ENCODE measurements around the gene MUC13. TPM values are rescaled to one million over a fixed set of nuclear protein-coding genes. Genes with fewer than 3 reads are reported as not detected.

Gene MUC13
- total RNA-seq, 4 donors from 2014 or later, result 1.7 TPM; not detected in 3

DNA sequence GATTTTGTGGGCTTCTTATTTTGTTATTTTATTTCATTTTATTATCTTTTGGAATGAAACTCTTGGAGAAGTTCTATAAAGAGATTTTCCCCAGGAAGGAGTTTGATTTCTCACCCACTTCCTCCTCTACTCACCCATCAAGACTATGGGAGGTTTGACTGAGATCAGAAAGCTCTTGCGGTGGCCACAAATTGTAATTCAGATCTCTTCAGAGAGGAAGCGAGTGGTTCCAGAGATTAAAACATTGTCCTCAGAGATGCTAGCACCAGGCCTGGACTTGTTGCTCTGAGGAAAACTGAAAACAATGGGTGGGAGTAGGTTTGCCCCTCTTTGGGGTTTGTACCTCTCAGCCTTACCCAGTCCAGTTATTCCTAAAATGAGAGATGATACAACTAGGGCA lies 8.1 kb upstream of the MUC13 start:
- H3K4me1 ChIP-seq, result no peaks in the 10 kb centered on the region
- no peak for DNase-seq
- in situ Hi-C loops (cut with MboI; ENCODE audit: low sequenced_read_pairs in 4 of 4) (no loop called here), intact Hi-C loops (cut with DNase I; ENCODE audit: low total_unique reads) (no loop called here)
- no peaks in the 10 kb centered on the region for H3K9me3 ChIP-seq
- TF ChIP-seq POLR2A (IDR thresholded peaks at IDR 0.05), result no peak
- TF ChIP-seq, protein P1, sequence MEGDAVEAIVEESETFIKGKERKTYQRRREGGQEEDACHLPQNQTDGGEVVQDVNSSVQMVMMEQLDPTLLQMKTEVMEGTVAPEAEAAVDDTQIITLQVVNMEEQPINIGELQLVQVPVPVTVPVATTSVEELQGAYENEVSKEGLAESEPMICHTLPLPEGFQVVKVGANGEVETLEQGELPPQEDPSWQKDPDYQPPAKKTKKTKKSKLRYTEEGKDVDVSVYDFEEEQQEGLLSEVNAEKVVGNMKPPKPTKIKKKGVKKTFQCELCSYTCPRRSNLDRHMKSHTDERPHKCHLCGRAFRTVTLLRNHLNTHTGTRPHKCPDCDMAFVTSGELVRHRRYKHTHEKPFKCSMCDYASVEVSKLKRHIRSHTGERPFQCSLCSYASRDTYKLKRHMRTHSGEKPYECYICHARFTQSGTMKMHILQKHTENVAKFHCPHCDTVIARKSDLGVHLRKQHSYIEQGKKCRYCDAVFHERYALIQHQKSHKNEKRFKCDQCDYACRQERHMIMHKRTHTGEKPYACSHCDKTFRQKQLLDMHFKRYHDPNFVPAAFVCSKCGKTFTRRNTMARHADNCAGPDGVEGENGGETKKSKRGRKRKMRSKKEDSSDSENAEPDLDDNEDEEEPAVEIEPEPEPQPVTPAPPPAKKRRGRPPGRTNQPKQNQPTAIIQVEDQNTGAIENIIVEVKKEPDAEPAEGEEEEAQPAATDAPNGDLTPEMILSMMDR (IDR thresholded peaks at IDR 0.05 in 4 of 5, conservative IDR thresholded peaks at IDR 0.05 in 1 of 5), result no peak
- no peaks in the 10 kb centered on the region for H3K36me3 ChIP-seq
- no peaks in the 10 kb centered on the region for H3K27me3 ChIP-seq
- no peak overlapping the region for H3K4me3 ChIP-seq
- H3K27ac ChIP-seq, result no peak overlapping the region
- no peak for ATAC-seq

DNA sequence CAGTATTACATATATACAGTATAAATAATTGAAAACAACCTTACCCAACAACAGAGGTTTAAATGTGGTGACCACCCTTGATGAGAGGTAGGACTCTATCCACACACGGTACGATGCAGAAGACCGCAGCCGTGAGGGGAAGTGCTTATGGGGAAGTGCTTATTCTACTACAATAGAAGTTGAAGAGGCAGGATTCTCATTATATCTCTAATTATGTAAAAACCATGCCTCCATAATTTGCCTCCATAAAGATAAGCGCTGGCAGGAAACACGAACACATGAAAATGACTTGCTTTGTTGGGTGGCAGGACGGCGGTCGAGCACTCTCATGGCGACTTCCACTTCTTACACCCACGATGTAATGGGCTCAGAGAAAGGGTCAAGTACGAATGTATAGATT lies 7.2 kb upstream of the MUC13 start:
- Histone ChIP-seq H3K4me1 (no peaks in the 10 kb centered on the region), H3K27ac (no peak overlapping the region), H3K4me3 (no peak overlapping the region), H3K27me3 (no peaks in the 10 kb centered on the region), H3K36me3 (no peaks in the 10 kb centered on the region), H3K9me3 (no peaks in the 10 kb centered on the region)
- DNase-seq, result no peak
- ATAC-seq, result no peak
- intact Hi-C loops (cut with DNase I; ENCODE audit: low total_unique reads), result no loop called here
- no peak for TF ChIP-seq POLR2A (IDR thresholded peaks at IDR 0.05)
- TF ChIP-seq, protein P1 (IDR thresholded peaks at IDR 0.05 in 4 of 5, conservative IDR thresholded peaks at IDR 0.05 in 1 of 5), result no peak
- in situ Hi-C loops (cut with MboI; ENCODE audit: low sequenced_read_pairs in 4 of 4), result no loop called here

DNA sequence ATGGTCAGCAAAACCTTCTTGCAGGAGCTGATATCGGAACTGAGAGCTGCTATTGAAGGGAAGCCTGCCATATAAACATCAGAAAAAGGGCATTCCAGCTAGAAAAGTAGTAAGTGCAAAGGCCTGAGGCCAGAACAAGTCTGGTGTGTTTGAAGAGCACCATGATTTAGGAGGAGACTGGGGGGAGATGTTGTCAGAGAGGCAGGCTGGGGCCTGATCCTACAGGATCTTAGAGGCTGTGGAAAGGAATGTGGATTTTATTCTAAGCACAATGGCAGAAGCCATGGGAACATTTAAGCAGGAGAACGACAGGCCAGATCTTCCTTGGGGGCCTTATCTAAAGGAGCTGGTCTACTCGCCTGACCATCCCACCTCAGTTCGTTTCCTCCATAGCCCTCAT lies 5.1 kb upstream of the MUC13 start:
- in situ Hi-C loops (cut with MboI; ENCODE audit: low sequenced_read_pairs in 4 of 4) (no loop called here), intact Hi-C loops (cut with DNase I; ENCODE audit: low total_unique reads) (no loop called here)
- Histone ChIP-seq H3K4me3 (no peak overlapping the region), H3K27ac (no peak overlapping the region), H3K4me1 (no peaks in the 10 kb centered on the region), H3K27me3 (no peaks in the 10 kb centered on the region), H3K9me3 (no peaks in the 10 kb centered on the region), H3K36me3 (no peaks in the 10 kb centered on the region)
- DNase-seq (no peak), ATAC-seq (no peak)
- TF ChIP-seq POLR2A (IDR thresholded peaks at IDR 0.05), result no peak
- TF ChIP-seq, protein P1 (IDR thresholded peaks at IDR 0.05 in 4 of 5, conservative IDR thresholded peaks at IDR 0.05 in 1 of 5), result no peak

DNA sequence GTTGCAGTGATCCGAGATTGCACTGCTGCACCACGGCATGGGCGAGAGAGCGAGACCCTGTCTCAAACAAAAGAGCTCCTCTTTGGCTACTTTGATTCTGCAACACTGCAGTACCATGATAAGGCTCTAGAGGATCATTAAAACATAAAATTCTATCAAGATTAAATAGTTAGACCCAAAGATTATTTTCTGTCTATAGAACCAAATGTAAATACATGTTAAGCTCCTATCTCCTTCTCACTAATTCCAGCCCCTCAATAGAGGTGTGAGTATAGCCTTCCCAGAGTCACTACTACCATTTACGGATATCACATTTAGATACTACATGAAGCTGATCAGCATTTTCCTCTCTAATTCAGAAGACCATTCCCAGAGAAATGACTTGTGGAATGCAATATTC lies 4.3 kb upstream of the MUC13 start:
- in situ Hi-C loops (cut with MboI; ENCODE audit: low sequenced_read_pairs in 4 of 4) (no loop called here), intact Hi-C loops (cut with DNase I; ENCODE audit: low total_unique reads) (no loop called here)

DNA sequence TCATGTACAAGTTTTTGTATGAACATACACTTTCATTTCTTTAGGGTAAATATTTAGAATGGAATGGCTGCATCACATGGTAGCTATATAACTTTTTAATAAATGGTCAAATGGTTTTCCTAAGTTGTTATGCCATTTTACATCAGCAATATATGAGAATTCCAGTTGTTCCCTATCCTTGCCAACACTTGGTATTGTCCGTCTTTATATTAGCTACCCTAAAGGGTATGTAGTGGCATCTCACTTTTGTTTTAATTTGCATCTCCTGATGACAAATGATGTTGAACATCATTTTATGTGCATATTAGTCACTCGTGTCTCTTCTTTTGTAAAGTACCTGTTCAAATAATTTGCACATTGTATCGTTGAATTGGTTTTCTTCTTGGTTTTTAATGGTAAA lies 2.5 kb upstream of the MUC13 start:
- TF ChIP-seq, protein P1 (IDR thresholded peaks at IDR 0.05 in 4 of 5, conservative IDR thresholded peaks at IDR 0.05 in 1 of 5), result no peak
- TF ChIP-seq POLR2A (IDR thresholded peaks at IDR 0.05), result no peak
- Histone ChIP-seq H3K4me1 (no peaks in the 10 kb centered on the region), H3K36me3 (no peaks in the 10 kb centered on the region), H3K9me3 (no peaks in the 10 kb centered on the region), H3K27ac (no peak overlapping the region), H3K4me3 (no peak overlapping the region), H3K27me3 (no peaks in the 10 kb centered on the region)
- intact Hi-C loops (cut with DNase I; ENCODE audit: low total_unique reads) (no loop called here), in situ Hi-C loops (cut with MboI; ENCODE audit: low sequenced_read_pairs in 4 of 4) (no loop called here)
- no peak for DNase-seq
- no peak for ATAC-seq

More for the DNA sequence above, 4.3 kb upstream of the MUC13 start:
- no peaks in the 10 kb centered on the region for H3K9me3 ChIP-seq
- ATAC-seq (no peak), DNase-seq (no peak)
- no peaks in the 10 kb centered on the region for H3K4me1 ChIP-seq
- H3K27me3 ChIP-seq, result no peaks in the 10 kb centered on the region
- H3K36me3 ChIP-seq, result no peaks in the 10 kb centered on the region
- no peak overlapping the region for H3K4me3 ChIP-seq
- no peak overlapping the region for H3K27ac ChIP-seq
- TF ChIP-seq, protein P1 (IDR thresholded peaks at IDR 0.05 in 4 of 5, conservative IDR thresholded peaks at IDR 0.05 in 1 of 5), result no peak

Measured in gastrocnemius medialis (tissue), 4 donors.